Ectodermal cell (in vitro differentiated cells): ENCODE data around the gene MAP2K6.

Experiments
- H3K27ac ChIP-seq: 2 replicates; pipeline ENCODE4 v1.7.0; 2013; ENCODE audit warnings: mild to moderate bottlenecking, low read depth, low read length; ENCODE audit not compliant: insufficient read depth, poor library complexity, severe bottlenecking
- H3K27me3 ChIP-seq: 2 replicates; pipeline ENCODE4 v1.7.0; 2013; ENCODE audit warnings: mild to moderate bottlenecking, low read length; ENCODE audit not compliant: insufficient read depth, control insufficient read depth, poor library complexity, severe bottlenecking
- H3K36me3 ChIP-seq: one replicate; pipeline ENCODE4 v1.7.0; 2013; ENCODE audit warnings: low read length; ENCODE audit not compliant: control insufficient read depth, insufficient read depth
- H3K4me1 ChIP-seq: one replicate; pipeline ENCODE4 v1.7.0; 2013; ENCODE audit warnings: low read length; ENCODE audit not compliant: control insufficient read depth, insufficient read depth
- H3K4me3 ChIP-seq: 2 replicates; pipeline ENCODE4 v1.7.0; 2013; ENCODE audit warnings: low read depth, low read length, control low read depth; ENCODE audit not compliant: insufficient read depth
- H3K9me3 ChIP-seq: 2 replicates; pipeline ENCODE4 v1.7.0; 2013; ENCODE audit warnings: mild to moderate bottlenecking, low read length, moderate library complexity; ENCODE audit not compliant: control insufficient read depth
- WGBS, 2 experiments: methylation state at CpG; one replicate each; pipeline ENCODE4 v1.1.7; 2013; ENCODE audit warnings: missing lambda C conversion rate in 2 of 2; 5-methylcytosine and 5-hydroxymethylcytosine counted together

The MAP2K6 gene

DNA sequence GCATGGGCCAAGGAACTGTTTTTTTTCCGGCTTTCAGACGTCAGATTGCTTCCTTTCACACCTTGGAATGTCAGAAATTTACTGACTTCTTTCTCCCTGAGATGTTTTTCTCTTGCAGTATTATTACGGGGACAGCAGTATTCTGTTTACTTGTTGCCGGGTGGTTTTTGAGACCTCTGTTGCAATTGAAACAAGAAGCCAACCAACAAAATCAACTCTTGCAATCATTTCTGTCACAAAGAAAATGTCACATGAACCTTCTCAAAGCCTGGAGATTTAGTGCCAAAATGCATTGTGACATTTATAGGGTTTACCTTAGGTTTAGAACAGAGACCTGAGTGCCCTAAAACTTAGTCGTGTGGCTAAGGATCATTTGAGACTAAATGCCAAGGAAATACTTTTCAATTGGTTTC, 174.3 kb downstream of the MAP2K6 start:
- H3K9me3 ChIP-seq, result no peaks in the 10 kb centered on the region
- H3K36me3 ChIP-seq, result no peaks in the 10 kb centered on the region
- WGBS, 2 experiments, result 77 to 86% methylated on average over 4 to 5 of the region's 5 CpGs
- no peak overlapping the region for H3K4me3 ChIP-seq
- no peaks in the 10 kb centered on the region for H3K4me1 ChIP-seq
- no peak overlapping the region for H3K27ac ChIP-seq
- H3K27me3 ChIP-seq, result no peaks in the 10 kb centered on the region

GRCh38 chr17:69590671-69591070, 176.2 kb downstream of the MAP2K6 start:
- Histone ChIP-seq H3K27ac (no peak overlapping the region), H3K9me3 (no peaks in the 10 kb centered on the region), H3K4me3 (no peak overlapping the region), H3K27me3 (no peaks in the 10 kb centered on the region), H3K4me1 (no peaks in the 10 kb centered on the region), H3K36me3 (no peaks in the 10 kb centered on the region)
- 95 to 97% methylated on average over 1 of the region's 1 CpG for WGBS, 2 experiments

GRCh38 chr17:69592692-69593350, 178.3 kb downstream of the MAP2K6 start:
- Histone ChIP-seq H3K9me3 (no peaks in the 10 kb centered on the region), H3K27ac (no peak overlapping the region), H3K27me3 (no peaks in the 10 kb centered on the region), H3K4me3 (no peak overlapping the region), H3K36me3 (no peaks in the 10 kb centered on the region), H3K4me1 (no peaks in the 10 kb centered on the region)
- WGBS, 2 experiments, result 100% methylated on average over 1 to 2 of the region's 3 CpGs

DNA sequence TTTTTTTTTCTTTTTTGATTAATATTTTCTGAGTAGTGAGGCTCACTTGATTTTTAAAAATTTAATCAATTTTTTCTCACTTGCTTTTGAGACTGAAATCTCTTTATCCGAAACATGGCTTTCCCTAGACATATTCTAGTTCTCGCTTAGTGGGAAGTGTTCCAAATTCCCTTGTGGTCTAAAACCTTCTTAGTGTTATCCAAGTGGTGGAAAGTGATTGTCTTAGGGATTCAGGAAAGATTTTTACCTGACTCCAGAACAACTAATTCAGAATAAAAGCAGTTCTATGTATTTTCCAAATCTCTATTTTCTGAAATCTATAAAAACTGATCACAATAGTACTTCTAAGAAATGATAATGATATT, 178.8 kb downstream of the MAP2K6 start:
- no peaks in the 10 kb centered on the region for H3K27me3 ChIP-seq
- H3K4me3 ChIP-seq, result no peak overlapping the region
- no peaks in the 10 kb centered on the region for H3K9me3 ChIP-seq
- H3K27ac ChIP-seq, result no peak overlapping the region
- WGBS, 2 experiments, result 100% methylated on average over 1 to 2 of the region's 2 CpGs
- no peaks in the 10 kb centered on the region for H3K4me1 ChIP-seq
- no peaks in the 10 kb centered on the region for H3K36me3 ChIP-seq

- Histone ChIP-seq H3K9me3 (no peaks in the 10 kb centered on the region), H3K4me3 (no peak overlapping the region), H3K36me3 (no peaks in the 10 kb centered on the region), H3K4me1 (no peaks in the 10 kb centered on the region), H3K27ac (no peak overlapping the region), H3K27me3 (no peaks in the 10 kb centered on the region)
- WGBS, 2 experiments, result 91 to 97% methylated on average over 2 of the region's 2 CpGs
Measured at GRCh38 chr17:69593716-69594115, 179.2 kb downstream of the MAP2K6 start.

GRCh38 chr17:69594641-69595040, 180.1 kb downstream of the MAP2K6 start:
- Histone ChIP-seq H3K4me1 (no peaks in the 10 kb centered on the region), H3K27me3 (no peaks in the 10 kb centered on the region), H3K9me3 (no peaks in the 10 kb centered on the region), H3K27ac (no peak overlapping the region), H3K4me3 (no peak overlapping the region), H3K36me3 (no peaks in the 10 kb centered on the region)
- WGBS, 2 experiments, result 70 to 73% methylated on average over 4 of the region's 4 CpGs

GRCh38 chr17:69596141-69596540, 181.6 kb downstream of the MAP2K6 start:
- Histone ChIP-seq H3K27me3 (no peaks in the 10 kb centered on the region), H3K9me3 (no peaks in the 10 kb centered on the region), H3K36me3 (no peaks in the 10 kb centered on the region), H3K27ac (no peak overlapping the region), H3K4me3 (no peak overlapping the region), H3K4me1 (no peaks in the 10 kb centered on the region)
- WGBS, 2 experiments, result 80 to 83% methylated on average over 9 of the region's 9 CpGs

GRCh38 chr17:69597898-69598692, 183.6 kb downstream of the MAP2K6 start:
- 93% methylated on average over 6 of the region's 7 CpGs for WGBS, 2 experiments
- no peaks in the 10 kb centered on the region for H3K27me3 ChIP-seq
- no peaks in the 10 kb centered on the region for H3K9me3 ChIP-seq
- H3K36me3 ChIP-seq, result no peaks in the 10 kb centered on the region
- no peak overlapping the region for H3K4me3 ChIP-seq
- no peak overlapping the region for H3K27ac ChIP-seq
- no peaks in the 10 kb centered on the region for H3K4me1 ChIP-seq

DNA sequence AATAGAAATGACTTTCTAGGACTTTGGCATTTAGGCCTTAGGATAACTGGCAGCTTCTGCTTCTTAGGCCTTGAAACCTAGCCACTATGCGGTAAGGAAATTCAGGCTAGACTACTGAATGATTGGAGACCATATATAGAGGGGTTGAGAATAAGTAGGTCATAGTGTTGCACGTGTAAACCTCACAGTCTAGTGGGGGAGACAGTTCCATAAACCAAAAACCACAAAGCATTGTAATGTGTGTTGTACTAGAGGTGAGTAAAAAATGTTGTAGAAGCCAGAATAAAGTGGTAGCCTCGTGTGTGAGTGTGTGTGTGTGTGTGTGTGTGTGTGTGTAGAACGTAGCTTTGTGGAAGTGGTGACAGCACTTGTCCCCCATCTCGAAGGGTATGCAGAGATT, 188.5 kb downstream of the MAP2K6 start:
- no peaks in the 10 kb centered on the region for H3K4me1 ChIP-seq
- H3K27ac ChIP-seq, result no peak overlapping the region
- H3K4me3 ChIP-seq, result no peak overlapping the region
- WGBS, 2 experiments, result 87 to 88% methylated on average over 5 of the region's 5 CpGs
- H3K36me3 ChIP-seq, result no peaks in the 10 kb centered on the region
- H3K27me3 ChIP-seq, result no peaks in the 10 kb centered on the region
- no peaks in the 10 kb centered on the region for H3K9me3 ChIP-seq
